Thyroid gland (tissue), 4 donors: ENCODE results near the gene DPPA5. TPM values are rescaled to one million over a fixed set of nuclear protein-coding genes. Genes with fewer than 3 reads are reported as not detected.
"Not testable (repeated sequence)": the region's sequence is repeated elsewhere in the genome, so short reads cannot be mapped to it uniquely, and the experiment has no call there.

ENCODE experiments used
- DNase-seq, 2 donors: peaks; one replicate each; pipeline ENCODE4 v3.0.0-alpha.2; 2019
- H3K27ac ChIP-seq, 3 donors: fragments of 200-600 bp; sonication (generic); 1 replicate in 2 of 3; 2 replicates in 1 of 3; pipeline ENCODE4 v1.5.1; 2016 to 2019; ENCODE audit warnings: mild to moderate bottlenecking in 1 of 3, moderate library complexity in 1 of 3
- H3K27me3 ChIP-seq: fragments of 200-600 bp; sonication (generic); one replicate; pipeline ENCODE4 v1.5.1; 2019
- H3K36me3 ChIP-seq, 2 donors: fragments of 200-600 bp; sonication (generic); one replicate each; pipeline ENCODE4 v1.5.1; 2016 to 2019
- H3K4me1 ChIP-seq, 2 donors: fragments of 200-600 bp; sonication (generic); one replicate each; pipeline ENCODE4 v1.5.1; 2017 to 2019
- H3K4me3 ChIP-seq, 3 donors: fragments of 200-600 bp; sonication (generic); replicated peaks in 1 of 3; 1 replicate in 2 of 3; 2 replicates in 1 of 3; pipeline ENCODE4 v1.5.1; 2016; ENCODE audit warnings: mild to moderate bottlenecking in 1 of 3
- H3K9me3 ChIP-seq: fragments of 200-600 bp; sonication (generic); one replicate; pipeline ENCODE4 v1.5.1; 2017
- CTCF ChIP-seq, 6 experiments: fragments of 200-600 bp in 3 of 6; fragments of 450-650 bp in 3 of 6; sonication (generic) in 3 of 6; IDR thresholded peaks; one replicate each; pipeline ENCODE4 v1.5.1; 2016 to 2019; ENCODE audit warnings: antibody characterized with exemption in 6 of 6, mild to moderate bottlenecking in 2 of 6, inconsistent platforms in 1 of 6, moderate library complexity in 1 of 6
- POLR2A ChIP-seq, 2 donors: fragments of 450-650 bp; IDR thresholded peaks; one replicate each; pipeline ENCODE4 v1.6.1; 2017; ENCODE audit warnings: antibody characterized with exemption in 2 of 2, mild to moderate bottlenecking in 2 of 2, moderate library complexity in 1 of 2
- WGBS, 2 donors: methylation state at CpG; one replicate each; pipeline ENCODE4 v1.1.5; 2017; 5-methylcytosine and 5-hydroxymethylcytosine counted together
- intact Hi-C: fragments of 100-400 bp; cut with DNase I; formaldehyde crosslinking; loops from one replicate; pipeline ENCODE4 v1.15.1; 2023
- total RNA-seq, 4 donors: library from RNA; depleted of rRNA; stranded (reverse); fragments of >200 nt; gene quantifications; one replicate each; pipeline ENCODE4 v1.2.3, GENCODE V29; 2016

Gene DPPA5
- total RNA-seq, 4 donors from 2014 or later: not detected

DNA sequence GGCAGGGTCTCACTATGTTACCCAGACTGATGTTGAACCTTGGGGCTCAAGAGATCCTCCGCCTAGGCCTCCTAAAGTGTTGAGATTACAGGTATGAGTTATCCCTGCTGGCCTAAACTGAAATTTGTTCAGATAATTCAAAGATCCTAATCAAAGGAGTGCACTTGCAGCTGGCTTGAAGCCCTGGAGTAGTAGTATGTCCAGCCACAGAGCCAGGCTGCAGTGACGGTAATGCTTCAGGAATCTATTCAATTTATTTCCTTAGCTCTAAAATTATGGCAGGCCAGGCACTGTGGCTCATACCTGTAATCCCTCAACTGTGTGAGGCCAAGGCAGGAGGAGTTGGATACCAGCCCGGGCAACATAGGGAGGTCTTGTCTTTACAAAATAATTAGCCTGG, 39.2 kb upstream of the DPPA5 start:
- Histone ChIP-seq H3K27ac (no peak overlapping the region), H3K4me3 (no peak overlapping the region), H3K27me3 (no peaks in the 10 kb centered on the region), H3K4me1 (no peaks in the 10 kb centered on the region), H3K9me3 (no peaks in the 10 kb centered on the region), H3K36me3 (no peaks in the 10 kb centered on the region)
- 89 to 100% methylated on average over 2 to 3 of the region's 3 CpGs for WGBS, 2 donors
- TF ChIP-seq CTCF (IDR thresholded peaks at IDR 0.05) (no peak), POLR2A (IDR thresholded peaks at IDR 0.05) (no peak)
- intact Hi-C loops: no loop called here
- DNase-seq: no peak

GRCh38 chr6:73392188-73392587, 38.1 kb upstream of the DPPA5 start:
- intact Hi-C loops, H3K4me3 ChIP-seq, H3K36me3 ChIP-seq, H3K27me3 ChIP-seq, H3K9me3 ChIP-seq, H3K27ac ChIP-seq, H3K4me1 ChIP-seq: not testable (repeated sequence)
- 55 to 56% methylated on average over 4 of the region's 4 CpGs for WGBS, 2 donors
- peak in 1 of 2 donors; percentile 14 for DNase-seq

DNA sequence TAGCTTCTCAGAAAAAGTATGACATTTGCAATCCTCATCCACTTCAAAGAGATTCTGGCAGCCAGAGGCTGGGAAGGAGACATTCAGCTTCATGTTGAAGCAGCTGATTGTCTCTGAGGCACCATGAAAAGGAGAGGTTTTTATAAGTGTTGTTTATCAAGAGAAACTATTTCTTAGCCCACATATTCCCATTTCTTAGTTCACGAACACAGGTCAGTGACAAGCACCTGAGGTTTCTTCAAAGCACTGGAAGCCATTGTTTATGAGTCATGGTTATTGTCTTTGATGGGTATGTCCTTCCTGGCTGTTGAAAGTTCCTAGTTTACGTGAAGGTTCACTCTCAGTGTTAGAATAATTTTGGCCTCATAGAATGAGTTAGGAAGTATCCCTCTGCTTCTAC, 37.6 kb upstream of the DPPA5 start:
- Histone ChIP-seq H3K9me3 (no peaks in the 10 kb centered on the region), H3K27me3 (no peaks in the 10 kb centered on the region), H3K4me3 (no peak overlapping the region), H3K4me1 (no peaks in the 10 kb centered on the region), H3K27ac (no peak overlapping the region), H3K36me3 (no peaks in the 10 kb centered on the region)
- intact Hi-C loops: no loop called here
- 74 to 75% methylated on average over 2 of the region's 2 CpGs for WGBS, 2 donors
- DNase-seq: no peak
- no peak for TF ChIP-seq POLR2A (IDR thresholded peaks at IDR 0.05)
- no peak for TF ChIP-seq CTCF (IDR thresholded peaks at IDR 0.05)

GRCh38 chr6:73389854-73390253, 35.8 kb upstream of the DPPA5 start:
- H3K4me1 ChIP-seq: no peaks in the 10 kb centered on the region
- H3K9me3 ChIP-seq: no peaks in the 10 kb centered on the region
- H3K27me3 ChIP-seq: no peaks in the 10 kb centered on the region
- TF ChIP-seq POLR2A (IDR thresholded peaks at IDR 0.05): no peak
- no peak for TF ChIP-seq CTCF (IDR thresholded peaks at IDR 0.05)
- WGBS, 2 donors: 85 to 91% methylated on average over 10 of the region's 10 CpGs
- DNase-seq: no peak
- no peaks in the 10 kb centered on the region for H3K36me3 ChIP-seq
- H3K4me3 ChIP-seq: no peak overlapping the region
- no peak overlapping the region for H3K27ac ChIP-seq
- intact Hi-C loops: no loop called here

DNA sequence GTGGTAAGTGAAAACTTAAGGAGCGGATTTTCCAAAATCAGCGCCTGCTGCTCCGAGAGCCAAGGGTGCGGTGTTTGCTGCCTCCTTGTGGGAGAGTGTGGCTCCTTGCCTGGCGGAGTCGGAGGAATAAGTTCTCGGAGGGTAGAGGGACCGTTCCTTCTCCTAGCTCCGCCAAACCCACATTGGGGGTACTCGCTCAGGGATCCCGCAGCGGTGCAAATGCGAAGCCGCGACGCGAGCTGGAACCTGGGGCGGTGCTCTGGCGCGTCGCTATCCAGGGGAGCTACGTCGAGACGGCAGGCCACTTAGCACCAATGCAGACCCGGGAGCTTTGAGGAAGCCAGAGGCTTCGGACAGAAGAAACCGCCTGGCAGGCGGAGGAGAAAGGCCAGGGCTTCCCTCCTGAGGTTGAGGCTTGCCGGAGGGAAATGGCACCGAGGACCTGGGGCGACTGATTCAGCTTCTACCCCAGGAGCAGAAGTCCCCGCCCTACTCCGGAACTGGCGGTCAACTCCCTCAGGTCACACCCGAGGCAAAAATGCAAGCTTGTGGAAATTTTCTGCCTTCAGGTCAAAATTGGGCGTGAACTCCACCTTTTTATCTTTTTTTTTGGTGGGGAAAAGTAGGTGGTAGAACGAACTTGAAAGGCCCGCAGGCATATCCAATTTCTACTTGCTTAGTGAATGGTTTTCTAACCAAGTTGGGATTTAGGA, 34.9 kb upstream of the DPPA5 start:
- Histone ChIP-seq H3K4me3 (peak overlapping the region; percentile 19 to 51 (median 32)), H3K4me1 (no peaks in the 10 kb centered on the region), H3K27ac (no peak overlapping the region), H3K36me3 (no peaks in the 10 kb centered on the region), H3K27me3 (no peaks in the 10 kb centered on the region), H3K9me3 (no peaks in the 10 kb centered on the region)
- intact Hi-C loops: no loop called here
- TF ChIP-seq CTCF (IDR thresholded peaks at IDR 0.05): peak in 4 of 6 experiments; percentile 32 to 68 (median 52)
- peak in 1 of 2 donors; percentile 4 for TF ChIP-seq POLR2A (IDR thresholded peaks at IDR 0.05)
- WGBS, 2 donors: 4 to 12% methylated on average over 11 to 38 of the region's 38 CpGs
- DNase-seq: peak; percentile 41 to 62
